MM.1S (cell line): ENCODE results near the gene TOX3.

Source experiments
- DNase-seq: peaks from one replicate; pipeline ENCODE4 v3.0.0-alpha.2; 2015
- H2AFZ ChIP-seq: fragments of 300-600 bp; sonication (generic); 2 replicates; pipeline ENCODE4 v1.6.0; 2016; ENCODE audit warnings: antibody characterized with exemption, low read length
- H3F3A ChIP-seq: fragments of 300-600 bp; sonication (generic); 2 replicates; pipeline ENCODE4 v1.6.1; 2016; ENCODE audit warnings: mild to moderate bottlenecking, antibody characterized with exemption, low read length, moderate library complexity, mixed read lengths; ENCODE audit not compliant: insufficient read depth
- H3K27ac ChIP-seq: fragments of 300-600 bp; sonication (generic); 2 replicates; pipeline ENCODE4 v1.5.1; 2016; ENCODE audit warnings: mild to moderate bottlenecking, low read length
- H3K27me3 ChIP-seq: fragments of 300-600 bp; sonication (generic); replicated peaks from 2 replicates; pipeline ENCODE4 v1.6.0; 2016; ENCODE audit warnings: low read length; ENCODE audit not compliant: insufficient read depth
- H3K36me3 ChIP-seq: fragments of 300-600 bp; sonication (generic); replicated peaks from 2 replicates; pipeline ENCODE4 v1.6.1; 2016; ENCODE audit warnings: mild to moderate bottlenecking, low read length, mixed read lengths; ENCODE audit not compliant: insufficient read depth
- H3K4me1 ChIP-seq: fragments of 300-600 bp; sonication (generic); 2 replicates; pipeline ENCODE4 v1.6.1; 2016; ENCODE audit warnings: low read length, mixed read lengths
- H3K4me2 ChIP-seq: fragments of 300-600 bp; sonication (generic); 2 replicates; pipeline ENCODE4 v1.6.0; 2016; ENCODE audit warnings: low read depth, low read length
- H3K4me3 ChIP-seq: fragments of 300-600 bp; sonication (generic); 2 replicates; pipeline ENCODE4 v1.5.1; 2016; ENCODE audit warnings: low read length, mixed read lengths
- H3K79me2 ChIP-seq: fragments of 300-600 bp; sonication (generic); 2 replicates; pipeline ENCODE4 v1.6.1; 2016; ENCODE audit warnings: mixed run types, low read length, mixed read lengths
- H3K9ac ChIP-seq: fragments of 300-600 bp; sonication (generic); 2 replicates; pipeline ENCODE4 v1.6.1; 2016; ENCODE audit warnings: low read length, mixed read lengths
- H3K9me2 ChIP-seq: fragments of 300-600 bp; sonication (generic); replicated peaks from 2 replicates; pipeline ENCODE4 v1.6.1; 2016; ENCODE audit warnings: mild to moderate bottlenecking, low read length, mixed read lengths; ENCODE audit not compliant: insufficient read depth
- H3K9me3 ChIP-seq: fragments of 300-600 bp; sonication (generic); replicated peaks from 2 replicates; pipeline ENCODE4 v1.6.1; 2016; ENCODE audit warnings: mild to moderate bottlenecking, low read length, mixed read lengths; ENCODE audit not compliant: insufficient read depth
- H4K20me1 ChIP-seq: fragments of 300-600 bp; sonication (generic); 2 replicates; pipeline ENCODE4 v1.6.1; 2016; ENCODE audit warnings: mild to moderate bottlenecking, low read length, moderate library complexity, mixed read lengths; ENCODE audit not compliant: insufficient read depth
- CTCF ChIP-seq: fragments of 300-600 bp; sonication (generic); IDR thresholded peaks from 2 replicates; pipeline ENCODE4 v1.5.1; 2016; ENCODE audit warnings: antibody characterized with exemption, low read length, mixed read lengths
- EZH2 ChIP-seq: fragments of 300-600 bp; sonication (generic); optimal IDR thresholded peaks from 2 replicates; pipeline ENCODE3; 2017; ENCODE audit warnings: low read depth, mild to moderate bottlenecking, antibody characterized with exemption, low read length, mixed read lengths
- EZH2phosphoT487 ChIP-seq: fragments of 300-600 bp; sonication (generic); IDR thresholded peaks from 2 replicates; pipeline ENCODE4 v1.6.1; 2018; ENCODE audit warnings: antibody characterized with exemption, low read length

The TOX3 gene

GRCh38 chr16:52554334-52554733 lies 7.4 kb upstream of the TOX3 start:
- Histone ChIP-seq H3K4me1 (no peaks in the 10 kb centered on the region), H3K9me3 (no peaks in the 10 kb centered on the region), H3K27ac (no peak overlapping the region), H4K20me1 (no peaks in the 10 kb centered on the region), H3K4me3 (no peak overlapping the region), H3F3A (no peaks in the 10 kb centered on the region), H3K4me2 (no peak overlapping the region), H3K79me2 (no peaks in the 10 kb centered on the region), H2AFZ (no peak overlapping the region), H3K27me3 (no peaks in the 10 kb centered on the region), H3K36me3 (no peaks in the 10 kb centered on the region), H3K9ac (no peak overlapping the region), H3K9me2 (no peaks in the 10 kb centered on the region)
- no peak for DNase-seq
- TF ChIP-seq EZH2phosphoT487 (no peak), CTCF (no peak), EZH2 (no peak)

GRCh38 chr16:52553322-52553721 lies 6.4 kb upstream of the TOX3 start:
- no peaks in the 10 kb centered on the region for H3K79me2 ChIP-seq
- H3K4me2 ChIP-seq = no peak overlapping the region
- H3K9me2 ChIP-seq = no peaks in the 10 kb centered on the region
- DNase-seq = no peak
- no peaks in the 10 kb centered on the region for H3K9me3 ChIP-seq
- no peak overlapping the region for H3K4me3 ChIP-seq
- no peaks in the 10 kb centered on the region for H3K36me3 ChIP-seq
- TF ChIP-seq EZH2phosphoT487 = no peak
- TF ChIP-seq CTCF = no peak
- no peak for TF ChIP-seq EZH2
- no peaks in the 10 kb centered on the region for H3K4me1 ChIP-seq
- no peak overlapping the region for H3K27ac ChIP-seq
- no peaks in the 10 kb centered on the region for H3F3A ChIP-seq
- no peaks in the 10 kb centered on the region for H4K20me1 ChIP-seq
- H2AFZ ChIP-seq = no peak overlapping the region
- H3K27me3 ChIP-seq = no peaks in the 10 kb centered on the region
- no peak overlapping the region for H3K9ac ChIP-seq

- H3K9me3 ChIP-seq = no peaks in the 10 kb centered on the region
- no peak overlapping the region for H2AFZ ChIP-seq
- no peaks in the 10 kb centered on the region for H3K9me2 ChIP-seq
- no peak overlapping the region for H3K27ac ChIP-seq
- H3K4me2 ChIP-seq = no peak overlapping the region
- no peaks in the 10 kb centered on the region for H3K36me3 ChIP-seq
- TF ChIP-seq EZH2phosphoT487 (no peak), EZH2 (no peak), CTCF (no peak)
- no peak overlapping the region for H3K4me3 ChIP-seq
- no peaks in the 10 kb centered on the region for H3K79me2 ChIP-seq
- no peaks in the 10 kb centered on the region for H4K20me1 ChIP-seq
- no peaks in the 10 kb centered on the region for H3K27me3 ChIP-seq
- H3K4me1 ChIP-seq = no peaks in the 10 kb centered on the region
- no peak overlapping the region for H3K9ac ChIP-seq
- no peaks in the 10 kb centered on the region for H3F3A ChIP-seq
- DNase-seq = no peak
These were observed 5.7 kb upstream of the TOX3 start for GRCh38 chr16:52552643-52553042.
